ENCODE measurements around the gene FBRS. TPM values are rescaled to one million over a fixed set of nuclear protein-coding genes. Genes with fewer than 3 reads are reported as not detected.
"Not testable (repeated sequence)": the region's sequence is repeated elsewhere in the genome, so short reads cannot be mapped to it uniquely, and the experiment has no call there.

FBRS gene
- total RNA-seq, 1 donor from 2014 or later, result 60.9 TPM

DNA sequence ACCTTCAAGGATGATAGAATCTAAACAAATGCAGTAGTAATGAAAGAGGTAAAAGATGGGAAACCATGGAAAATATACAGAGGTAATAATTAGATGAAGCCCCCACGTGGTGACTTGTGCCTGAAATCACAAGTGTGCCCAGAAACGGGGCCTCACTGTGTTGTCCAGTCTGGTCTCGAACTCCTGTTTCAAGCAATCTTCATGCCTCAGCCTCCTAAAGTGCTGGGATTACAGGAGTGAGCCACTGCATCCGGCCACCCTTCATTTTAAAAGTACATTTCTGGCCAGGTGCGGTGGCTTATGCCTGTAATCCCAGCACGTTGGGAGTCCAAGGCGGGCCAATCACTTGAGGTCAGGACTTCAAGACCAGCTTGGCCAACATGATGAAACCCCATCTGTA, 21.6 kb upstream of the FBRS start:
- H3K4me3 Mint-ChIP-seq (ENCODE audit: unreplicated experiment), result no peak overlapping the region
- no peak for TF ChIP-seq CTCF (IDR thresholded peaks at IDR 0.05; ENCODE audit: unreplicated experiment)
- no peak for DNase-seq (ENCODE audit: low spot score)
- peaks cover 4% of the 10 kb centered on the region for H3K36me3 Mint-ChIP-seq (ENCODE audit: low read depth, unreplicated experiment)
- H3K9me3 Mint-ChIP-seq (ENCODE audit: unreplicated experiment), result no peaks in the 10 kb centered on the region
- H3K27me3 Mint-ChIP-seq (ENCODE audit: unreplicated experiment), result peaks cover 2% of the 10 kb centered on the region
- peaks cover 12% of the 10 kb centered on the region for H3K4me1 Mint-ChIP-seq (ENCODE audit: unreplicated experiment)
- H3K27ac Mint-ChIP-seq (ENCODE audit: unreplicated experiment), result no peak overlapping the region

GRCh38 chr16:30637139-30637538, 21.1 kb upstream of the FBRS start:
- not testable (repeated sequence) for H3K27me3 Mint-ChIP-seq (ENCODE audit: unreplicated experiment); DNase-seq (ENCODE audit: low spot score); H3K4me3 Mint-ChIP-seq (ENCODE audit: unreplicated experiment); H3K27ac Mint-ChIP-seq (ENCODE audit: unreplicated experiment); H3K36me3 Mint-ChIP-seq (ENCODE audit: low read depth, unreplicated experiment); H3K9me3 Mint-ChIP-seq (ENCODE audit: unreplicated experiment)
- peaks cover 12% of the 10 kb centered on the region for H3K4me1 Mint-ChIP-seq (ENCODE audit: unreplicated experiment)

DNA sequence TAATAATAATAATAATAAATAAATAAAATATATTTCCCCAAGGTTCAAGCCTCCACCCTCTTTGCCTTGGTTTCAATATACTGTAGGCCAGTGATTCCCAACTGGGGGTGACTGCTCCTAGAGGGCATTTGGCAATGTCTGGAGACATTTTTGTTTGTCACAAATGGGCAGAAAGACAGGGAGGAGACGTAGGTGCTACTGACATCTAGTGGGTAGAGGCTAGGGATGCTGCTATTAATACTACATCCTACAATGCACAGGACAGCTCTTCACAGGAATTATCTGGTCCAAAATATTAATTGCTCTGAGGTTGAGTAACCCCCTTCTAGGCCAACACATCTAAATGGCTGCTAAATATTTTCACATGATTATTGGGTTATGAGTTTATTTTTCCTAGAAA, 20.3 kb upstream of the FBRS start:
- H3K27me3 Mint-ChIP-seq (ENCODE audit: unreplicated experiment), result peaks cover 2% of the 10 kb centered on the region
- TF ChIP-seq CTCF (IDR thresholded peaks at IDR 0.05; ENCODE audit: unreplicated experiment), result no peak
- H3K36me3 Mint-ChIP-seq (ENCODE audit: low read depth, unreplicated experiment), result peaks cover 4% of the 10 kb centered on the region
- no peaks in the 10 kb centered on the region for H3K9me3 Mint-ChIP-seq (ENCODE audit: unreplicated experiment)
- no peak overlapping the region for H3K4me3 Mint-ChIP-seq (ENCODE audit: unreplicated experiment)
- peaks cover 12% of the 10 kb centered on the region for H3K4me1 Mint-ChIP-seq (ENCODE audit: unreplicated experiment)
- no peak for DNase-seq (ENCODE audit: low spot score)
- no peak overlapping the region for H3K27ac Mint-ChIP-seq (ENCODE audit: unreplicated experiment)

- no peak overlapping the region for H3K27ac Mint-ChIP-seq (ENCODE audit: unreplicated experiment)
- DNase-seq (ENCODE audit: low spot score), result no peak
- H3K4me1 Mint-ChIP-seq (ENCODE audit: unreplicated experiment), result no peaks in the 10 kb centered on the region
- peaks cover 2% of the 10 kb centered on the region for H3K27me3 Mint-ChIP-seq (ENCODE audit: unreplicated experiment)
- no peaks in the 10 kb centered on the region for H3K9me3 Mint-ChIP-seq (ENCODE audit: unreplicated experiment)
- TF ChIP-seq CTCF (IDR thresholded peaks at IDR 0.05; ENCODE audit: unreplicated experiment), result no peak
- no peak overlapping the region for H3K4me3 Mint-ChIP-seq (ENCODE audit: unreplicated experiment)
- H3K36me3 Mint-ChIP-seq (ENCODE audit: low read depth, unreplicated experiment), result no peaks in the 10 kb centered on the region
These were observed 16.8 kb upstream of the FBRS start for GRCh38 chr16:30641378-30641982.

GRCh38 chr16:30644334-30644830, 13.8 kb upstream of the FBRS start:
- H3K4me1 Mint-ChIP-seq (ENCODE audit: unreplicated experiment), result no peaks in the 10 kb centered on the region
- H3K9me3 Mint-ChIP-seq (ENCODE audit: unreplicated experiment), result no peaks in the 10 kb centered on the region
- DNase-seq (ENCODE audit: low spot score), result no peak
- TF ChIP-seq CTCF (IDR thresholded peaks at IDR 0.05; ENCODE audit: unreplicated experiment), result no peak
- H3K4me3 Mint-ChIP-seq (ENCODE audit: unreplicated experiment), result no peak overlapping the region
- H3K27me3 Mint-ChIP-seq (ENCODE audit: unreplicated experiment), result peaks cover 3% of the 10 kb centered on the region
- no peaks in the 10 kb centered on the region for H3K36me3 Mint-ChIP-seq (ENCODE audit: low read depth, unreplicated experiment)
- H3K27ac Mint-ChIP-seq (ENCODE audit: unreplicated experiment), result no peak overlapping the region
